ENCODE measurements around the gene INTS7. TPM values are rescaled to one million over a fixed set of nuclear protein-coding genes. Genes with fewer than 3 reads are reported as not detected.

The INTS7 gene
- total RNA-seq, 1 experiment from 2014 or later, result 21.7 TPM

DNA sequence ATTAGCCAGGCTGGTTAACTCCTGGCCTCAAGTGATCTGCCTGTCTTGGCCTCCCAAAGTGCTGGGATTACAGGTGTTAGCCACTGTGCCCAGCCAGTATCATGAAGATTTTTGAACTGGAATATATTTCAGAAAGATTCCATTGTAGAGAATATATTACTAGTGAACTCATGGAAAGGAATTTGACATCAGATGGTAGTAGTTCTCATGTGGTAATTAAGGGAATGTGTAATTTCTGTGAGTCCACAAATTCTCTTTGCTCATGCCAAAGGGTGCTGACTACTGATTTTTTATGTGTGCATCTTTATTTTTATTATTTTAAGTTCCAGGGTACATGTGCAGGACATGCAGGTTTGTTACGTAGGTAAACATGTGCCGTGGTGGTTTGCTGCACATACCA lies 10.6 kb upstream of the INTS7 start:
- peaks cover 70% of the 10 kb centered on the region for H3K79me2 ChIP-seq (ENCODE audit: insufficient read depth, low read length)
- H3K4me2 ChIP-seq (ENCODE audit: low read length), result no peak overlapping the region
- CTCF ChIA-PET, result interaction anchor here (3.4 kb wide), 1 partner anchor 11 kb away, joined by 25 read pairs; the partner anchor contains the start of genes DTL and INTS7
- BruUV-seq (replicated peaks), result no TSS peak
- TF ChIP-seq SP1 (IDR thresholded peaks at IDR 0.05; ENCODE audit: low read depth) (no peak), MAX (IDR thresholded peaks at IDR 0.05) (no peak), TCF7L2 (IDR thresholded peaks at IDR 0.05; ENCODE audit: borderline replicate concordance, extremely low read depth, insufficient read depth, insufficient read length) (no peak), POLR2AphosphoS5 (IDR thresholded peaks at IDR 0.05; ENCODE audit: low read depth, low read length) (no peak), FOSL1 (IDR thresholded peaks at IDR 0.05; ENCODE audit: low read depth) (no peak), JUND (IDR thresholded peaks at IDR 0.05) (no peak), CBX3 (IDR thresholded peaks at IDR 0.05; ENCODE audit: low read depth) (no peak), ELF1 (IDR thresholded peaks at IDR 0.05; ENCODE audit: borderline replicate concordance, low read depth) (no peak), EZH2phosphoT487 (IDR thresholded peaks at IDR 0.05; ENCODE audit: borderline replicate concordance) (no peak), CTCF (IDR thresholded peaks at IDR 0.05 in 2 of 3, conservative IDR thresholded peaks at IDR 0.05 in 1 of 3; ENCODE audit: borderline replicate concordance in 1 of 3, insufficient read depth in 1 of 3, low read depth in 2 of 3, low read length in 2 of 3) (no peak)
- TF ChIP-seq, protein P1, sequence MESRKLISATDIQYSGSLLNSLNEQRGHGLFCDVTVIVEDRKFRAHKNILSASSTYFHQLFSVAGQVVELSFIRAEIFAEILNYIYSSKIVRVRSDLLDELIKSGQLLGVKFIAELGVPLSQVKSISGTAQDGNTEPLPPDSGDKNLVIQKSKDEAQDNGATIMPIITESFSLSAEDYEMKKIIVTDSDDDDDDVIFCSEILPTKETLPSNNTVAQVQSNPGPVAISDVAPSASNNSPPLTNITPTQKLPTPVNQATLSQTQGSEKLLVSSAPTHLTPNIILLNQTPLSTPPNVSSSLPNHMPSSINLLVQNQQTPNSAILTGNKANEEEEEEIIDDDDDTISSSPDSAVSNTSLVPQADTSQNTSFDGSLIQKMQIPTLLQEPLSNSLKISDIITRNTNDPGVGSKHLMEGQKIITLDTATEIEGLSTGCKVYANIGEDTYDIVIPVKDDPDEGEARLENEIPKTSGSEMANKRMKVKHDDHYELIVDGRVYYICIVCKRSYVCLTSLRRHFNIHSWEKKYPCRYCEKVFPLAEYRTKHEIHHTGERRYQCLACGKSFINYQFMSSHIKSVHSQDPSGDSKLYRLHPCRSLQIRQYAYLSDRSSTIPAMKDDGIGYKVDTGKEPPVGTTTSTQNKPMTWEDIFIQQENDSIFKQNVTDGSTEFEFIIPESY (IDR thresholded peaks at IDR 0.05; ENCODE audit: extremely low read depth, insufficient replicate concordance, low read length), result no peak
- H3K27me3 ChIP-seq (ENCODE audit: insufficient read depth, low read length), result no peaks in the 10 kb centered on the region
- H3K9me2 ChIP-seq (ENCODE audit: insufficient read depth), result no peaks in the 10 kb centered on the region
- POLR2A ChIA-PET, result interaction anchor here (1.0 kb wide), 1 partner anchor 11 kb away, joined by 4 read pairs; the partner anchor contains the start of genes DTL and INTS7
- peaks cover 6% of the 10 kb centered on the region; the same call in 1 of the 2 replicates for H4K20me1 ChIP-seq (ENCODE audit: insufficient read depth)
- H3K4me3 ChIP-seq (replicated peaks in 1 of 2; ENCODE audit: low read depth in 1 of 2, low read length in 2 of 2), result no peak overlapping the region
- H3K27ac ChIP-seq (ENCODE audit: low read depth, low read length), result no peak overlapping the region
- DNase-seq (ENCODE audit: low read depth, low spot score) (no peak), ATAC-seq (no peak)
- no peak overlapping the region for H3K9ac ChIP-seq (ENCODE audit: low read length)
- H2AFZ ChIP-seq (ENCODE audit: low read depth, low read length, poor library complexity, severe bottlenecking), result no peak overlapping the region
- H3K4me1 ChIP-seq (ENCODE audit: control insufficient read depth in 1 of 2, insufficient read depth in 2 of 2, low read length in 2 of 2), result no peaks in the 10 kb centered on the region
- RAD21 ChIA-PET (ENCODE audit: low non-redundant PET in 1 of 2, low total read pairs in 2 of 2, uncharacterized antibody in 2 of 2, unreplicated experiment in 2 of 2), result no interaction called here
- H3K9me3 ChIP-seq (ENCODE audit: control insufficient read depth in 1 of 2, insufficient read depth in 1 of 2, low read depth in 1 of 2, low read length in 2 of 2), result no peaks in the 10 kb centered on the region
- peaks cover 6 to 35% of the 10 kb centered on the region in 2 experiments; a peak in 3 of 4 replicates for H3K36me3 ChIP-seq (ENCODE audit: control insufficient read depth in 1 of 2, insufficient read depth in 2 of 2, low read length in 2 of 2)
- intact Hi-C loops (cut with micrococcal nuclease), result no loop called here
